Ishikawa (cell line): ENCODE measurements around the gene MNT.

Experiments
- CEBPB ChIP-seq: IDR thresholded peaks from 2 replicates; pipeline ENCODE4 v1.6.1; 2012
- CREB1 ChIP-seq: IDR thresholded peaks from 2 replicates; pipeline ENCODE4 v1.6.1; 2012; ENCODE audit warnings: low read depth
- EGR1 ChIP-seq: IDR thresholded peaks from 2 replicates; pipeline ENCODE4 v1.6.1; 2012
- EP300 ChIP-seq: IDR thresholded peaks from 2 replicates; pipeline ENCODE4 v1.6.1; 2012; ENCODE audit warnings: borderline replicate concordance
- FOXM1 ChIP-seq: IDR thresholded peaks from 2 replicates; pipeline ENCODE4 v1.6.1; 2012; ENCODE audit warnings: low read depth, borderline replicate concordance
- NFIC ChIP-seq: IDR thresholded peaks from 2 replicates; pipeline ENCODE4 v1.6.1; 2012
- RAD21 ChIP-seq: IDR thresholded peaks from 2 replicates; pipeline ENCODE4 v1.6.1; 2012; ENCODE audit warnings: low read depth
- TAF1 ChIP-seq: IDR thresholded peaks from 2 replicates; pipeline ENCODE4 v1.6.1; 2012; ENCODE audit warnings: low read depth, mild to moderate bottlenecking
- TCF12 ChIP-seq: IDR thresholded peaks from 2 replicates; pipeline ENCODE4 v1.6.1; 2012; ENCODE audit warnings: low read depth
- TEAD4 ChIP-seq: IDR thresholded peaks from 2 replicates; pipeline ENCODE4 v1.6.1; 2012
- YY1 ChIP-seq: IDR thresholded peaks from 2 replicates; pipeline ENCODE4 v1.6.1; 2012; ENCODE audit warnings: low read depth
- ZBTB7A ChIP-seq: IDR thresholded peaks from 2 replicates; pipeline ENCODE4 v1.6.1; 2012; ENCODE audit warnings: low read depth
- TF ChIP-seq, protein P1 (sequence below): IDR thresholded peaks from 2 replicates; pipeline ENCODE4 v1.6.1; 2012
- TF ChIP-seq, protein P2 (sequence below): IDR thresholded peaks from 2 replicates; pipeline ENCODE4 v1.6.1; 2012; ENCODE audit warnings: low read depth, mild to moderate bottlenecking
- TF ChIP-seq, protein P3 (sequence below): IDR thresholded peaks from 2 replicates; pipeline ENCODE4 v1.6.1; 2012

The MNT gene

DNA sequence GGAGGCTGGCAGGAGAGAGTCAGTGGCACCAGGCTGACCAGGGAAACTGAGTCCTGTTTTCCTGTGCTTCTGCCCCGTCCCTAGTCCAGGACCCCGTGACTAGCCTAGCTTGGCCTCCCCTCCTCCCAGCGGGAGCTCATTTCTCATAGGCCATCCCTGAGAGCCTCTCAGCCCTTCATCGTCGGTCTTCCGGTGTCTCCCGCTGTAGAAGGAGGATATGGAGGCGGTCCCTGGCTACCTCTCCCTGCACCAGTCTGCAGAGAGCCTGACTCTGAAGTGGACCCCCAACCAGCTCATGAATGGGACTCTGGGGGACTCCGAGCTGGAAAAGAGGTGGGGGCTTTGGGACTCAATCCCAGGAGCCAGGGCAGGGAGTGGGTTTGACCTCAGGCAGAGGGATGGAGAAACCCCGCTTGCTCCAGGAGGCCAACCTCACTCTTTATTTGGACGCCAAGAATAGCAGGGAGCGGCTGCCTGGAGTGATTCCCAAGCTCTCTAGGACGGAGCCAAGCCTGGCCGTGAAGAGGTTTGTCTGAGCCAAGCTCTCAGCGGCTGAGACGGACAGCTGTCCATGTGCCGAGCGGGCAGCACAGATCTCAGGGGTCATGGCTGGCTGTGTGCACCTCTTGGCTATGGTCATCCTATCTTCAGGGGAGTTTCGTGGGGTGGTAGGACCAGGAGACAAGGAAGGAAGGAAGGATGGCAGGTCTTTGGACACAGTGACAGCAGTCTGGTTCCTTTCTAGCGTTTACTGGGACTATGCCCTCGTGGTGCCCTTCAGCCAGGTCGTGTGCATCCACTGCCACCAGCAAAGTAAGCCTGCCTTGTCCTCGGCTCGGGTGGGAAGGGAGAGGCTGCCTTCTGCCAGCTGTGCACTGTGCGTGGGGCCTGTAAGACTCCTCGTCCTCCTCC, 36.8 kb downstream of the MNT start:
- TF ChIP-seq EGR1: no peak

DNA sequence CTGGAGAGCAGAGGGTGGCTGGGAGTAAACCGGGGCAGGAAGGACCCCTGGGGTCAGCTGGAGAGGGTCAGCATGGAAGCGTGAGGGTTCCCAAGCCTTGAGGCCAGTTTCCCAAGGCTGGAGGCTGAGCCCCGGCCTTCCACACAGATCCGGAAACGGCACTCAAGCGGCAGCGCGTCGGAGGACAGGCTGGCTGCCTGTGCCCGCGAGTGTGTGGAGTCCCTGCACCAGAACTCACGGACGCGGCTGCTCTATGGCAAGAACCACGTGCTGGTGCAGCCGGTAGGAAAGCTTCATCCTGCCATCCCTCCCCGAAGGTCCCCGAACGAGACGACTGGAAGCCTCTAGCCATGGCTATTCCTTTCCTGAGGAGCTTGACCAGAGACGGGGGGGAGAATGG, 37.5 kb downstream of the MNT start:
- TF ChIP-seq TAF1: no peak
- TF ChIP-seq NFIC: no peak
- no peak for TF ChIP-seq YY1

DNA sequence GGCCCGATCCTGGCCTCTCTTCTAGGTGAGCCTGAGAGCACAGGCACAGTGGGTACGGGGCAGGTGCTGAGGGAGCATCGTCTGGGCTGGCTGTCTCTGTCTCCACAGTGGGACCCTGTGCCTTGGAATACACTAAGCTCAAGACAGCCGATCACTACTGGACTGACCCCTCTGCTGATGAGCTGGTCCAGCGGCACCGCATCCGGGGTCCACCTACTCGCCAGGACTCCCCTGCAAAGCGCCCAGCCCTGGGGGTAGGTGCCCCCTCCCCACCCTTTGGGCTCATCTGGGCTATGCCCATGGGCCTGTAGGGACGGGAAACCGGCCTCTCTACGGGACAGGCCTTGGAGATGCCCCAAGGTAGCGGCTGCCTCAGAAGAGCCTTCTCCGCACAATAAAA, 38.0 kb downstream of the MNT start:
- TF ChIP-seq, protein P1, sequence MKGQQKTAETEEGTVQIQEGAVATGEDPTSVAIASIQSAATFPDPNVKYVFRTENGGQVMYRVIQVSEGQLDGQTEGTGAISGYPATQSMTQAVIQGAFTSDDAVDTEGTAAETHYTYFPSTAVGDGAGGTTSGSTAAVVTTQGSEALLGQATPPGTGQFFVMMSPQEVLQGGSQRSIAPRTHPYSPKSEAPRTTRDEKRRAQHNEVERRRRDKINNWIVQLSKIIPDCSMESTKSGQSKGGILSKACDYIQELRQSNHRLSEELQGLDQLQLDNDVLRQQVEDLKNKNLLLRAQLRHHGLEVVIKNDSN: no peak
- TF ChIP-seq, protein P2, sequence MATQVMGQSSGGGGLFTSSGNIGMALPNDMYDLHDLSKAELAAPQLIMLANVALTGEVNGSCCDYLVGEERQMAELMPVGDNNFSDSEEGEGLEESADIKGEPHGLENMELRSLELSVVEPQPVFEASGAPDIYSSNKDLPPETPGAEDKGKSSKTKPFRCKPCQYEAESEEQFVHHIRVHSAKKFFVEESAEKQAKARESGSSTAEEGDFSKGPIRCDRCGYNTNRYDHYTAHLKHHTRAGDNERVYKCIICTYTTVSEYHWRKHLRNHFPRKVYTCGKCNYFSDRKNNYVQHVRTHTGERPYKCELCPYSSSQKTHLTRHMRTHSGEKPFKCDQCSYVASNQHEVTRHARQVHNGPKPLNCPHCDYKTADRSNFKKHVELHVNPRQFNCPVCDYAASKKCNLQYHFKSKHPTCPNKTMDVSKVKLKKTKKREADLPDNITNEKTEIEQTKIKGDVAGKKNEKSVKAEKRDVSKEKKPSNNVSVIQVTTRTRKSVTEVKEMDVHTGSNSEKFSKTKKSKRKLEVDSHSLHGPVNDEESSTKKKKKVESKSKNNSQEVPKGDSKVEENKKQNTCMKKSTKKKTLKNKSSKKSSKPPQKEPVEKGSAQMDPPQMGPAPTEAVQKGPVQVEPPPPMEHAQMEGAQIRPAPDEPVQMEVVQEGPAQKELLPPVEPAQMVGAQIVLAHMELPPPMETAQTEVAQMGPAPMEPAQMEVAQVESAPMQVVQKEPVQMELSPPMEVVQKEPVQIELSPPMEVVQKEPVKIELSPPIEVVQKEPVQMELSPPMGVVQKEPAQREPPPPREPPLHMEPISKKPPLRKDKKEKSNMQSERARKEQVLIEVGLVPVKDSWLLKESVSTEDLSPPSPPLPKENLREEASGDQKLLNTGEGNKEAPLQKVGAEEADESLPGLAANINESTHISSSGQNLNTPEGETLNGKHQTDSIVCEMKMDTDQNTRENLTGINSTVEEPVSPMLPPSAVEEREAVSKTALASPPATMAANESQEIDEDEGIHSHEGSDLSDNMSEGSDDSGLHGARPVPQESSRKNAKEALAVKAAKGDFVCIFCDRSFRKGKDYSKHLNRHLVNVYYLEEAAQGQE: no peak
- no peak for TF ChIP-seq ZBTB7A
- no peak for TF ChIP-seq RAD21
- no peak for TF ChIP-seq TCF12
- no peak for TF ChIP-seq TAF1
- TF ChIP-seq NFIC: no peak
- no peak for TF ChIP-seq TEAD4
- no peak for TF ChIP-seq CEBPB
- no peak for TF ChIP-seq CREB1
- TF ChIP-seq EP300: no peak
- TF ChIP-seq EGR1: no peak
- no peak for TF ChIP-seq YY1
- TF ChIP-seq, protein P3, sequence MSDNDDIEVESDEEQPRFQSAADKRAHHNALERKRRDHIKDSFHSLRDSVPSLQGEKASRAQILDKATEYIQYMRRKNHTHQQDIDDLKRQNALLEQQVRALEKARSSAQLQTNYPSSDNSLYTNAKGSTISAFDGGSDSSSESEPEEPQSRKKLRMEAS: no peak
- no peak for TF ChIP-seq FOXM1

DNA sequence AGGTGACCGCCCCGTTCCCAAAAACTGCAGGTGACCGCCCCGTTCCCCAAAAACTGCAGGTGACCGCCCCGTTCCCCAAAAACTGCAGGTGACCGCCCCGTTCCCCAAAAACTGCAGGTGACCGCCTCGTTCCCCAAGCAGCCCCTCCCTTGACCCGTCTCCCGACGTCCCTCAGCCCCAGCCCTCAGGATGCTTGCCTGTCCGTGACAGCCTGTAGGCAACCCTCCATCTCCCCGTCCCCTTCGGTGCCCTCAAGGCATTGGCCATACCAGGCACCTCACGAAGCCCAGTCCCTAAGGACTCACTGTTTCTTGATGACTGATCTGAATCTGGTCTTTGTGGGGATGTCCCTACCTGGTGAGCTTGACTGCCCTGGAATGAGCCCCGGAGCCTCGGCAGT, 38.4 kb downstream of the MNT start:
- TF ChIP-seq RAD21: no peak
- no peak for TF ChIP-seq ZBTB7A
- no peak for TF ChIP-seq EGR1
- no peak for TF ChIP-seq TEAD4
- no peak for TF ChIP-seq TAF1
- no peak for TF ChIP-seq EP300
- TF ChIP-seq CREB1: no peak
- TF ChIP-seq, protein P2: no peak
- TF ChIP-seq NFIC: no peak
- TF ChIP-seq CEBPB: no peak
- TF ChIP-seq, protein P1: no peak
- no peak for TF ChIP-seq YY1
- TF ChIP-seq FOXM1: no peak
- no peak for TF ChIP-seq TCF12
- TF ChIP-seq, protein P3: no peak

DNA sequence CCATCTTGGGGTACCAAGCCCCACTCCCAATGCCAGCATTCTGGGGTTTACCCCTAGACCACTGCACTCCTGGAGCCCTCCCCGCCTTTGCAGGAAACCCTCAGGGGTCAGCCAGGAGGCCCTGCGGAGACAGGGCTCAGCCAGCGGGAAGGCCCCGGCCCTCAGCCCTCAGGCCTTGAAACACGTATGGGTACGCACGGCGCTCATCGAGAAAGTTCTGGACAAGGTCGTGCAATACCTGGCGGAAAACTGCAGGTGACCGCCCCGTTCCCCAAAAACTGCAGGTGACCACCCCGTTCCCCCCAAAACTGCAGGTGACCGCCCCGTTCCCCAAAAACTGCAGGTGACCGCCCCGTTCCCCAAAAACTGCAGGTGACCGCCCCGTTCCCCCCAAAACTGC, 38.8 kb downstream of the MNT start:
- no peak for TF ChIP-seq CREB1
- TF ChIP-seq EP300: no peak
- TF ChIP-seq, protein P1: no peak
- no peak for TF ChIP-seq YY1
- TF ChIP-seq ZBTB7A: no peak
